Spleen (tissue), 7 donors: ENCODE measurements around the gene IL36A.

ENCODE experiments used
- CTCF ChIP-seq, 11 experiments: fragments of 200-600 bp in 7 of 11; fragments of 450-650 bp in 4 of 11; sonication (generic) in 4 of 11; IDR thresholded peaks in 8 of 11; conservative IDR thresholded peaks in 3 of 11; 1 replicate in 7 of 11; 2 replicates in 4 of 11; pipeline versions ENCODE4 v1.4.0 to v1.8.0; 2016 to 2021; ENCODE audit warnings: antibody characterized with exemption in 11 of 11, inconsistent platforms in 4 of 11, mild to moderate bottlenecking in 1 of 11
- POLR2A ChIP-seq, 3 donors: fragments of 450-650 bp; IDR thresholded peaks; one replicate each; pipeline ENCODE4 v1.5.1; 2017; ENCODE audit warnings: antibody characterized with exemption in 3 of 3, mild to moderate bottlenecking in 1 of 3
- POLR2AphosphoS5 ChIP-seq, 3 donors: sonication (generic); formaldehyde crosslinking; IDR thresholded peaks; one replicate each; pipeline ENCODE4 v1.5.1; 2017; ENCODE audit warnings: antibody characterized with exemption in 3 of 3
- donor health status: DM: no; HTN: no; CAD: no; lungs with moderate emphysema.
- donor health status: DM: no; HTN: no; CAD: no.
- donor health status: DM: no; HTN: no; CAD: no.

- TF ChIP-seq CTCF (IDR thresholded peaks at IDR 0.05 in 8 of 11, conservative IDR thresholded peaks at IDR 0.05 in 3 of 11) = no peak
- TF ChIP-seq POLR2AphosphoS5 (IDR thresholded peaks at IDR 0.05) = no peak
- no peak for TF ChIP-seq POLR2A (IDR thresholded peaks at IDR 0.05)
Observed at GRCh38 chr2:112962308-112963175, 42.7 kb upstream of the IL36A start.
